D721Med (cell line): ENCODE data around the gene SLC34A3.

Experiments
- DNase-seq: peaks from one replicate; pipeline ENCODE4 v3.0.0; 2011; ENCODE audit warnings: low spot score; ENCODE audit not compliant: insufficient read length
- FAIRE-seq: peaks from 2 replicates; lab custom pipeline; 2011; peaks lifted over from hg19 to GRCh38; lab: Jason Lieb, UNC
- TF ChIP-seq, protein P1 (sequence below): IDR thresholded peaks from 2 replicates; pipeline ENCODE4 v1.5.1; 2012; ENCODE audit warnings: mild to moderate bottlenecking, control low read depth; ENCODE audit not compliant: insufficient read depth; ENCODE audit errors: missing control alignments

SLC34A3 gene

GRCh38 chr9:137269231-137269772 is 38.6 kb downstream of the SLC34A3 start:
- TF ChIP-seq, protein P1, sequence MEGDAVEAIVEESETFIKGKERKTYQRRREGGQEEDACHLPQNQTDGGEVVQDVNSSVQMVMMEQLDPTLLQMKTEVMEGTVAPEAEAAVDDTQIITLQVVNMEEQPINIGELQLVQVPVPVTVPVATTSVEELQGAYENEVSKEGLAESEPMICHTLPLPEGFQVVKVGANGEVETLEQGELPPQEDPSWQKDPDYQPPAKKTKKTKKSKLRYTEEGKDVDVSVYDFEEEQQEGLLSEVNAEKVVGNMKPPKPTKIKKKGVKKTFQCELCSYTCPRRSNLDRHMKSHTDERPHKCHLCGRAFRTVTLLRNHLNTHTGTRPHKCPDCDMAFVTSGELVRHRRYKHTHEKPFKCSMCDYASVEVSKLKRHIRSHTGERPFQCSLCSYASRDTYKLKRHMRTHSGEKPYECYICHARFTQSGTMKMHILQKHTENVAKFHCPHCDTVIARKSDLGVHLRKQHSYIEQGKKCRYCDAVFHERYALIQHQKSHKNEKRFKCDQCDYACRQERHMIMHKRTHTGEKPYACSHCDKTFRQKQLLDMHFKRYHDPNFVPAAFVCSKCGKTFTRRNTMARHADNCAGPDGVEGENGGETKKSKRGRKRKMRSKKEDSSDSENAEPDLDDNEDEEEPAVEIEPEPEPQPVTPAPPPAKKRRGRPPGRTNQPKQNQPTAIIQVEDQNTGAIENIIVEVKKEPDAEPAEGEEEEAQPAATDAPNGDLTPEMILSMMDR = no peak
- FAIRE-seq = no peak
- no peak for DNase-seq

DNA sequence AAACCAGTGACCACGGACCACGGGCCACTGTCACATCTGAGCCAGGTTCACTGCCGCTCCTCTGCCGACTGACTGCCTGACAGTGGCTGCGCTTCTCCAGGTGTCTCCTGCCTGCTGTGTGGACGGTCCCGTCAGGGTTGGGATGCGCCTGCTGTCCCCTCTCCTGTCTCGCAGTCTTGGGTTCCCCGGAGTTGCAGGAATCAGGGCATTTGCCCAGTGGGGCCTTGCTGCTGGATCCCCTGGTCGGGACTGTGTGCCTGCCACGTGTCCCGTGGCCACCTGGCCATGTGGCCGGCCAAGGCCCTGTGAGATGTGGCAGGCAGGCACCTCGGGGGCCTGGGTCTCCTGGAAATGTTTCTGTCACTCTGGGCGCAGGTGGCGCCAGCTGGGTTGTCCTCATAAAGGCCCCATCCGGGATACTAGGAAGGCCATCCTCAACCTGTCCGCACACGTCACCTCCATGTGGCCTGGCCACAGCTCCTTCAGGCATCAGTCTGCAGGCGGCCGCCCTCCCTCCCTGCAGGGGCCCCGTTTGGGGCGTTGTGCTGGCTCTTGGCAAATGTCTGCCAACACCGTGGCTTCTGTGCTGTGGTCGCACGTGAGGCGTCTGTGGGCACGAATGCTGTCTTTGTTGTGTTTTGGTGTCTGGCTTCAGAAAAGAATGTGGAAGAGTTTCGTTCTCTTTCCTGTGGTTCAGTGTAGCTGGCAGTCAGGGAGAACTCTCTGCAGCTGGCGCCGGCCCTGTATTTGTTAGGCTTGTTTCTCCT is 40.4 kb downstream of the SLC34A3 start:
- no peak for FAIRE-seq
- TF ChIP-seq, protein P1 = no peak

DNA sequence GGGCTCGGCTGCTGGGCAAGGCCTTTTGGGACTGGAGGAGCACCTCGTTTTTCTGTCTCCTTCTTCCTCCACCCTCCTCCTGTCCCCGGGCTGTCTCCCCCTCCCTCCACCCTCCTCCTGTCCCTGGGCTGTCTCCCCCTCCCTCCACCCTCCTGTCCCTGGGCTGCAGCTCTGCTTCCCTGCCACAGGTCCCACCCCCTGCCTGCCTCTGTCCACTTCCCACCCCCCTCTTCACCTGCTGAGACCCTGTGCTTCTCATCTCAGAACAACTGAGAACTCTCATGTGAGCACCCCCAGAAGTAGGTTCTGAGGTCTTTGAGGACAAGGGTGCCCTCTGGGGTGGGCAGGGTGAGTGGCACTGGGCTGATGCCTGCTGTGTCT is 41.0 kb downstream of the SLC34A3 start:
- TF ChIP-seq, protein P1 = no peak
- DNase-seq (no peak), FAIRE-seq (no peak)

More for the DNA sequence above, 40.4 kb downstream of the SLC34A3 start:
- DNase-seq = no peak

GRCh38 chr9:137272241-137273094 is 41.8 kb downstream of the SLC34A3 start:
- no peak for FAIRE-seq
- TF ChIP-seq, protein P1 = no peak
- DNase-seq = no peak

- DNase-seq (no peak), FAIRE-seq (no peak)
- TF ChIP-seq, protein P1 = no peak
Observed at GRCh38 chr9:137273095-137273490, 42.4 kb downstream of the SLC34A3 start.

- no peak for DNase-seq
- TF ChIP-seq, protein P1 = no peak
Observed at GRCh38 chr9:137273611-137274320, 43.1 kb downstream of the SLC34A3 start.

More at GRCh38 chr9:137273611-137274320, 43.1 kb downstream of the SLC34A3 start:
- FAIRE-seq = no peak
